Lower leg skin (tissue), 3 donors: Measurements from ENCODE around the gene GSTA5.
"Not testable (repeated sequence)": the region's sequence is repeated elsewhere in the genome, so short reads cannot be mapped to it uniquely, and the experiment has no call there.

Source experiments
- POLR2A ChIP-seq, 2 donors: fragments of 450-650 bp; IDR thresholded peaks; one replicate each; pipeline ENCODE4 v1.6.1; 2016 to 2017; ENCODE audit warnings: antibody characterized with exemption in 2 of 2, mild to moderate bottlenecking in 1 of 2, moderate library complexity in 1 of 2
- TF ChIP-seq, protein P1 (sequence below), 3 donors: fragments of 450-650 bp; IDR thresholded peaks; one replicate each; pipeline ENCODE4 v1.5.1; 2016; ENCODE audit warnings: antibody characterized with exemption in 3 of 3, mild to moderate bottlenecking in 3 of 3, moderate library complexity in 2 of 3

DNA sequence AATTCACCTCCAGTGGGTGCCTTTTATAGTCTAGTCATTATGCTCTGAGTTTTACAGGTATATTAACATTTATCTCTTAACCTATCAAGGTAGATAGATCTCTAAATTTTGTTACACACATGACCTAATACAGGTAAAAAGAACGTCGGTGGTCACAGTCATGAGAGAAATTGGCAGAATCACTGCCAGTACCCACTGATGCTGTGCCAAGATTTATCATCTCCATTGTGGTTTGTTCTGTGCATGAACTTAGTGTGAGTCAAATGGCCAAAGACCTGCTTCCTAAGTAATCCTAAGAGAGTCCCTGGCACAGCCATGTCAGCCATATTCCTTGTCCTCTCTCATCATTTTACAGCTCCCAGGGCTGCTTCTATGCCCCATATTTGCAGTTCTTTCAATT is 46.2 kb downstream of the GSTA5 start:
- TF ChIP-seq, protein P1, sequence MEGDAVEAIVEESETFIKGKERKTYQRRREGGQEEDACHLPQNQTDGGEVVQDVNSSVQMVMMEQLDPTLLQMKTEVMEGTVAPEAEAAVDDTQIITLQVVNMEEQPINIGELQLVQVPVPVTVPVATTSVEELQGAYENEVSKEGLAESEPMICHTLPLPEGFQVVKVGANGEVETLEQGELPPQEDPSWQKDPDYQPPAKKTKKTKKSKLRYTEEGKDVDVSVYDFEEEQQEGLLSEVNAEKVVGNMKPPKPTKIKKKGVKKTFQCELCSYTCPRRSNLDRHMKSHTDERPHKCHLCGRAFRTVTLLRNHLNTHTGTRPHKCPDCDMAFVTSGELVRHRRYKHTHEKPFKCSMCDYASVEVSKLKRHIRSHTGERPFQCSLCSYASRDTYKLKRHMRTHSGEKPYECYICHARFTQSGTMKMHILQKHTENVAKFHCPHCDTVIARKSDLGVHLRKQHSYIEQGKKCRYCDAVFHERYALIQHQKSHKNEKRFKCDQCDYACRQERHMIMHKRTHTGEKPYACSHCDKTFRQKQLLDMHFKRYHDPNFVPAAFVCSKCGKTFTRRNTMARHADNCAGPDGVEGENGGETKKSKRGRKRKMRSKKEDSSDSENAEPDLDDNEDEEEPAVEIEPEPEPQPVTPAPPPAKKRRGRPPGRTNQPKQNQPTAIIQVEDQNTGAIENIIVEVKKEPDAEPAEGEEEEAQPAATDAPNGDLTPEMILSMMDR (IDR thresholded peaks at IDR 0.05): not testable (repeated sequence)
- TF ChIP-seq POLR2A (IDR thresholded peaks at IDR 0.05): not testable (repeated sequence)
